ENCODE results near the gene PTPN23.

PTPN23 gene

DNA sequence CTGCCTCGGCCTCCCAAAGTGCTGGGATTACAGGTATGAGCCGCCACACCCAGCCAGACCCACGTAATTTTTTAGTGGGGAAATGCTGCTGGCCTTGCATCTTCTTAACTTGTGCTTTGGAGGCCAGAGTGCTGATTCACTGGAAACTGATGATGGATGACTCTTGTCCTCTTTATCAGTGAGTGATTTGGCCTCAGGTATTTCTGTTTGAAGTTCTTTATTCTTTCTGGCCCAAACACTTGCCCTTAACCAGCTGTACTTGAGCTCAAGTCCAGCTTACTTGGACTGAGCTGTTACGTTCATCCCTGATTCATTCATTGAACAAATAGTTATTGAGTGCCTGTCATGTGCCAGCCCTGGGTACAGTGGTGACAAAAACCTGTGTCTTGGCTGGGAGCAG, 4.2 kb downstream of the PTPN23 start:
- TF ChIP-seq GATA3 (IDR thresholded peaks at IDR 0.05; ENCODE audit: low read depth, low read length): no peak
- no peak for TF ChIP-seq GATA2 (IDR thresholded peaks at IDR 0.05; ENCODE audit: low read depth, low read length)

- TF ChIP-seq GATA3 (IDR thresholded peaks at IDR 0.05; ENCODE audit: low read depth, low read length) (no peak), GATA2 (IDR thresholded peaks at IDR 0.05; ENCODE audit: low read depth, low read length) (no peak)
Measured at GRCh38 chr3:47385796-47386195, 5.0 kb downstream of the PTPN23 start.

DNA sequence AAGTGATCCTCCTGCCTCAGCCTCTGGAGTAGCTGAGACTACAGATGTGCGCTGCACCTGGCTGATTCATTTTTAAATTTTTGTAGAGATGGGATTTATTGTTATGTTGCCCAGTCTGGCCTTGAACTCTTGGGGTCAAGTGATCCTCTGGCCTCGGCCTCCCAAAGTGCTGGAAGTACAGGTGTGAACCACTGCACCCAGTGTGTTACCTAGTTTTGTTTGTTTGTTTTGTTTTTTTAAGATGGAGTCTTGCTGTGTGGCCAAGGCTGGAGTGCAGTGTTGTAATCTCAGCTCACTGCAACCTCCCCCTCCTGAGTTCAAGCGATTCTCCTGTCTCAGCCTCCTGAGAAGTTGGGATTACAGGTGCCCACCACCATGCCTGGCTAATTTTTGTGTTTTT, 12.1 kb downstream of the PTPN23 start:
- TF ChIP-seq GATA3 (IDR thresholded peaks at IDR 0.05; ENCODE audit: low read depth, low read length) (no peak), GATA2 (IDR thresholded peaks at IDR 0.05; ENCODE audit: low read depth, low read length) (no peak)

DNA sequence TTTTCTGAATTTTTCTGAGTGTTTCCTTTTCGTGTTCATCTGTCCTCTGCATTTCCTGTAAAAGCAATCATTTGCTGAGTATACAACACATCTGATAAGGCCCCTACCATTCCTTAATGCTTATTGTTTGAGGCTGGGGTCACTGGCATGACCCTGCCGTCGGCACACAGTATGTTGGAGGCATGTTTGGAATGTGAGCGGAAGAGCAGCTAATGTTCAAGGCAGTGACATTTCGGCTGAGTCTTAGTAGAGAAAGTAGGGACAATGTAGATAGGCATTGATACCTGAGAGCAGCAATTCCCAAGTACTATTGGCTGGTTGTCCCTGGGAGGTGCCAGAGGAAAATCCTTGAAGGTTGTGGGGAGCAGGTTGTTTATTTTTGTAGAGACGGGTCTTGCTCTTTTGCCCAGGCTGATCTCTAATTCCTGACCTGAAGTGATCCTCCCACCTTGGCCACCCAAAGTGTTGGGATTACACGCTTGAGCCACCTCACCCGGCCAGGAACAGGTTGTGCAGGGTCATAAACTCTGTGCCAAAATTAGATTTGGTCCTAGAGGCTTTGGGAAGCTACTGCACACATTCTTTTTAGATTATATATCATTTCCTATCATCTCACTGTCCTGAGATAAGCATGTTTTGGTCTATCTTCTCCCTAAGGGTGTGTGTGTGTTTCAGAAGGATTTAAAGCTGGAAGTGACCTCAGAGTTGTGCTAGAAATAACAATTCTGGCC, 13.5 kb downstream of the PTPN23 start:
- no peak; the same call in 1 of the 2 replicates for TF ChIP-seq GATA2 (IDR thresholded peaks at IDR 0.05; ENCODE audit: low read depth, low read length)
- no peak for TF ChIP-seq GATA3 (IDR thresholded peaks at IDR 0.05; ENCODE audit: low read depth, low read length)

DNA sequence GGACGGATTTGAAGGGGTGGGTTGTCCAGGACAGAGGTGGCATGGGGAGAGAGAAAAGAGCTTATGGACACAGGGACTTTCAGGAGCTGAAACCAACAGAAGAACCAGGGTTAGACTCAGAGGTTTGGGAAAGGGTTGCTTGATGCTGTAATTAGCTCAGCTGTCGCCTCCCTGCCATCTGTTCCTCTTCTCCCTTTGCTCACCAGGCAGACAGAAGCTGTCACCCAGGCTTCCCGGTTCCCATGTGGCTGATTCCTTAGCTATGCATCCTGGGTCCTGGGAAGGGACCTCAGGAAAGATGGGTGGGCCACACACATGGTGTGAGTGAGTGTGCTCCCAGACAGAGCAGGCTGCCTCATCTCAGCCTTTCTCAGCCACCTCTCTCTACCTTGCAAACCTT, 14.1 kb downstream of the PTPN23 start:
- TF ChIP-seq GATA3 (IDR thresholded peaks at IDR 0.05; ENCODE audit: low read depth, low read length) (no peak), GATA2 (IDR thresholded peaks at IDR 0.05; ENCODE audit: low read depth, low read length) (no peak)

GRCh38 chr3:47398228-47398627, 17.4 kb downstream of the PTPN23 start:
- TF ChIP-seq GATA2 (IDR thresholded peaks at IDR 0.05; ENCODE audit: low read depth, low read length) (no peak), GATA3 (IDR thresholded peaks at IDR 0.05; ENCODE audit: low read depth, low read length) (no peak)

DNA sequence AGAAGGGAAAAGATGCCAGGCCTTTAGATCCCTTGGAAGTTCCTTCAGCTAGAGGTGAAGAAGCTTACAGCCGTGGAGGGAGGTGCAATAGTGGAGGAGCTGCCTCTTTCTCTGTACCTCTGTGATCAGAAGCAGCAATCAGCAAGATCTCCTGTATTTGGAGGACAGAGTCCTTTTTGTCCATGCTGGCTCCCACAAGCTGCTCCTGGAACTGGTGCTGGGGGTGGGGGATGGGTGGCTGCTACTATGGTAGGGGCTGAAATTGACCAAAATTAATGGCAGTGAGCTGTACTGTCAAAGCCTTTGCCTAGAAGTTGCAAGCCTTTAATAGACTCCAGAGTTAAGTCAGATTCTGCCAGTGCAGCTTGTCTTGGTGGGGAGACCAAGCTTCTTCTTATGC, 18.2 kb downstream of the PTPN23 start:
- TF ChIP-seq GATA3 (IDR thresholded peaks at IDR 0.05; ENCODE audit: low read depth, low read length) (no peak), GATA2 (IDR thresholded peaks at IDR 0.05; ENCODE audit: low read depth, low read length) (no peak)

DNA sequence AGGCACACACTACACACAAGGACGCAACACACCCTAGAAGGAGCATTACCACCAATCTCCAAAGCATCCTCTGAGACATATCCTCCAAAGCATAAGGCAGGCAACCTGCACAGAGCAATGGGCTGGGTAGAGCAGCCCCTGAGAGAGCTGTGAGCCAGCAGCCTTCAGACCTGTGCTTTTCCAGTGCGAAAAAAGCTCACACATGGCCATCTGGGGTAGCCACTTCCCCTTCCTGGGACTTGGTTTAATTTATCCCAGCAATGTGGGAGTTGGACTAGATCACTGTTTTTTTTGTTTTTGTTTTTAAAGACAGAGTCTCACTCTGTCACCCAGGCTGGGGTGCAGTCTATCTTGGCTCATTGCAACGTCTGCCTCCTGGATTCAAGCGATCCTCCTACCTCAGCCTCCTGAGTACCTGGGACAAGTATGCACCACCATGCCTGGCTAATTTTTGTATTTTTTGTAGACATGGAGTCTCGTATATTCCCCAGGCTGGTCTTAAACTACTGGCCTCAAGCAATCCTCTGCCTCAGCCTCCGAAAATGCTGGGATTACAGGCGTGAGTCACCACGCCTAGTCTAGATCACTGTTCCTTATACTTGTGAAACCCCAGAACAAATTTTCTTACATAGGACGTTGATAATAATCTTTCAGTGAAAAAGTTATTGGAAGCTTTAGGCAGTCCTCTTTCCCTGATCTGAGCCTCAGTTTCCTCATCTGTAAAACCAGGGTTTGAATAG, 18.9 kb downstream of the PTPN23 start:
- TF ChIP-seq GATA2 (IDR thresholded peaks at IDR 0.05; ENCODE audit: low read depth, low read length): no peak
- no peak for TF ChIP-seq GATA3 (IDR thresholded peaks at IDR 0.05; ENCODE audit: low read depth, low read length)

DNA sequence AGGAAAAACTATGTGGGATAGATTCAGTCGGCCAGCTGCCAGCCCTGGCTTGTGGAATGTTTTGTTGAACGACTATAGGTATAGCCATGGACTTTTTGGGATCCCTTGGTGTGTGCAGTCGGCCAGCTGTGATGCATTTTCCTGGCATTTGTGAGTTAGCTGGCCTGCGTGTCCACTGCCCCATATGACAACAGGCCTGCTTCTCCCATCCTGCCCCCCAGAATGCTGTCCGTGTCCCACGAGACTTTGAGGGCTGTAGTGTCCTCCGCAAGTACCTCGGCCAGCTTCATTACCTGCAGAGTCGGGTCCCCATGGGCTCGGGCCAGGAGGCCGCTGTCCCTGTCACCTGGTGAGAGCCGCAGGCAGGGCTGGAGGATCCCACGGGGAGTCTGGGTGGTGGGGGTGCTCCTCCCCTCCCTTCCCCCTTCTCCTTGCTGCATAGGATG, 23.6 kb downstream of the PTPN23 start:
- no peak for TF ChIP-seq GATA3 (IDR thresholded peaks at IDR 0.05; ENCODE audit: low read depth, low read length)
- no peak for TF ChIP-seq GATA2 (IDR thresholded peaks at IDR 0.05; ENCODE audit: low read depth, low read length)

- no peak for TF ChIP-seq GATA2 (IDR thresholded peaks at IDR 0.05; ENCODE audit: low read depth, low read length)
- TF ChIP-seq GATA3 (IDR thresholded peaks at IDR 0.05; ENCODE audit: low read depth, low read length): no peak
Measured at GRCh38 chr3:47404955-47405790, 24.4 kb downstream of the PTPN23 start.

GRCh38 chr3:47405820-47406761, 25.3 kb downstream of the PTPN23 start:
- TF ChIP-seq GATA3 (IDR thresholded peaks at IDR 0.05; ENCODE audit: low read depth, low read length) (no peak), GATA2 (IDR thresholded peaks at IDR 0.05; ENCODE audit: low read depth, low read length) (no peak)

GRCh38 chr3:47406762-47407149, 25.9 kb downstream of the PTPN23 start:
- TF ChIP-seq GATA2 (IDR thresholded peaks at IDR 0.05; ENCODE audit: low read depth, low read length) (no peak), GATA3 (IDR thresholded peaks at IDR 0.05; ENCODE audit: low read depth, low read length) (no peak)

DNA sequence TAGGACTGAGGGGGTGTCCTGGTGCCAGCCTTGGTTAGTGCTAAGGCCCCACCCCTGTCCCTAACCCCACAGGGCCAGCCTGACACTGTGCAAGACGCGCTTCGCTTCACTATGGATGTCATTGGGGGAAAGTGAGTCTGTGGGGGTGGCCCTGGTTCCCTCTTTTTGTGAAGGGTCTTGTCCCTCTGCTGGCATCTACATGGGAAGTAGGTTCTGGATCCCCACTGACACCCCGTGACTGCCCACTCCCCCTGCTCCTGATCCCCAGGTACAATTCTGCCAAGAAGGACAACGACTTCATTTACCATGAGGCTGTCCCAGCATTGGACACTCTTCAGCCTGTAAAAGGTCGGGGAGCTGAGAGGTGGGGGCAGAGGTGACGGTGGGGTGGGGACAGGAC, 26.4 kb downstream of the PTPN23 start:
- TF ChIP-seq GATA3 (IDR thresholded peaks at IDR 0.05; ENCODE audit: low read depth, low read length): no peak
